Esophagus muscularis mucosa (tissue), 3 donors: ENCODE results near the gene GLB1L3.

Source experiments
- POLR2A ChIP-seq: fragments of 450-650 bp; IDR thresholded peaks from one replicate; pipeline ENCODE4 v1.6.1; 2017; ENCODE audit warnings: antibody characterized with exemption, moderate library complexity, mild to moderate bottlenecking, low read depth
- TF ChIP-seq, protein P1 (sequence below), 3 experiments: fragments of 200-600 bp in 2 of 3; fragments of 450-650 bp in 1 of 3; sonication (generic) in 2 of 3; IDR thresholded peaks; one replicate each; pipeline ENCODE4 v1.5.1; 2017 to 2019; ENCODE audit warnings: antibody characterized with exemption in 3 of 3, mild to moderate bottlenecking in 2 of 3, moderate library complexity in 1 of 3

DNA sequence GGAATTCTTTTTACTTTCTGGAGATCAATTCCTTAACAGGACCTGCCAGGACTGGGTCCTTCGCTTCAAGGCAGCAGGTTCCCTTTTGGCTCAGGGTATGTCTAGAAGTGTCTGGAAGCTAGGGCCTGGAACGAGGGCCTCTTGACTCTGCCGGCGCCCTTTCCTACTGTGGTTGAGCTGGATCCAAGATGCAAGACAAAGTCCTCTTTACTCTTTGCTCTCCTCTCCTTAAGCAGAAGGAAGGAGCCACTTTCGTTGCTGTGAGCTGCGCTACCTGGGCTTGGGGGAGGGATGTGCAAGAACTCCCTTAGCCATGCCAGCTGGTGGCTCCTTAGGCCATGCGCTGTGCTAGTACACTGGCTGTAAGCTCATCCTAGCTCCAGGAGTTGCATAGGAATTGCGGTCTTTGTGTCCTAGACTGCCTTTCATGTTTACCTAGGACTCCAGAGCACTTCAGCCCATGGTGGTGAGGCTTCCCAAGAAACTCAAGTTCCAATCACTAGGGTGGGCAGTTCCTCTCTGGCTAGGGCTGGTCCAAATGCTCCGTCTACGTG lies 73.7 kb downstream of the GLB1L3 start:
- TF ChIP-seq, protein P1, sequence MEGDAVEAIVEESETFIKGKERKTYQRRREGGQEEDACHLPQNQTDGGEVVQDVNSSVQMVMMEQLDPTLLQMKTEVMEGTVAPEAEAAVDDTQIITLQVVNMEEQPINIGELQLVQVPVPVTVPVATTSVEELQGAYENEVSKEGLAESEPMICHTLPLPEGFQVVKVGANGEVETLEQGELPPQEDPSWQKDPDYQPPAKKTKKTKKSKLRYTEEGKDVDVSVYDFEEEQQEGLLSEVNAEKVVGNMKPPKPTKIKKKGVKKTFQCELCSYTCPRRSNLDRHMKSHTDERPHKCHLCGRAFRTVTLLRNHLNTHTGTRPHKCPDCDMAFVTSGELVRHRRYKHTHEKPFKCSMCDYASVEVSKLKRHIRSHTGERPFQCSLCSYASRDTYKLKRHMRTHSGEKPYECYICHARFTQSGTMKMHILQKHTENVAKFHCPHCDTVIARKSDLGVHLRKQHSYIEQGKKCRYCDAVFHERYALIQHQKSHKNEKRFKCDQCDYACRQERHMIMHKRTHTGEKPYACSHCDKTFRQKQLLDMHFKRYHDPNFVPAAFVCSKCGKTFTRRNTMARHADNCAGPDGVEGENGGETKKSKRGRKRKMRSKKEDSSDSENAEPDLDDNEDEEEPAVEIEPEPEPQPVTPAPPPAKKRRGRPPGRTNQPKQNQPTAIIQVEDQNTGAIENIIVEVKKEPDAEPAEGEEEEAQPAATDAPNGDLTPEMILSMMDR (IDR thresholded peaks at IDR 0.05) = no peak
- no peak for TF ChIP-seq POLR2A
